A549 (cell line): Measurements from ENCODE around the gene NEGR1. TPM values are rescaled to one million over a fixed set of nuclear protein-coding genes. Genes with fewer than 3 reads are reported as not detected.

Experiments
- ATAC-seq, 2 experiments: fragments of 200-7000 bp in 1 of 2; fragments of >200 bp in 1 of 2; cut with Nextera tagmentation in 1 of 2; cut with Tn5 transposase in 1 of 2; 3 replicates each; pipeline versions ENCODE4 v1.8.0 to v1.9.1; 2018 to 2020; ENCODE audit warnings: mild to moderate bottlenecking in 1 of 2, moderate library complexity in 1 of 2
- CTCF ChIA-PET: fragments of 300-600 bp; sonication (Branson Sonifier 250); formaldehyde crosslinking; extraction: SDS; loops from one replicate; lab custom pipeline; 2021; ENCODE audit warnings: antibody characterized with exemption, inconsistent platforms; lab: Yijun Ruan, JAX
- POLR2A ChIA-PET: fragments of 350-600 bp; formaldehyde crosslinking; extraction: SDS; loops from one replicate; lab custom pipeline; 2021; ENCODE audit warnings: antibody characterized with exemption, inconsistent platforms; lab: Yijun Ruan, JAX
- DNase-seq, 2 experiments: peaks; one replicate each; pipeline versions ENCODE4 v3.0.0 to v3.0.0-alpha.2; 2011 to 2016; ENCODE audit warnings: low read depth in 1 of 2, low spot score in 1 of 2
- FAIRE-seq: peaks from 2 replicates; lab custom pipeline; 2011; peaks lifted over from hg19 to GRCh38; lab: Jason Lieb, UNC
- H3K27ac ChIP-seq, 2 experiments: fragments of >200 bp; sonication (Bioruptor Twin); formaldehyde crosslinking; 3 replicates each; pipeline ENCODE4 v1.5.1; 2016 to 2017
- H3K4me1 ChIP-seq: fragments of >200 bp; sonication (Bioruptor Twin); formaldehyde crosslinking; 3 replicates; pipeline ENCODE4 v1.6.1; 2016
- H3K4me2 ChIP-seq: fragments of >200 bp; sonication (Bioruptor Twin); formaldehyde crosslinking; 3 replicates; pipeline ENCODE4 v1.6.1; 2016
- H3K4me3 ChIP-seq: fragments of >200 bp; sonication (Bioruptor Twin); formaldehyde crosslinking; 3 replicates; pipeline ENCODE4 v1.5.1; 2016
- H3K9me3 ChIP-seq: fragments of >200 bp; sonication (Bioruptor Twin); formaldehyde crosslinking; 3 replicates; pipeline ENCODE4 v1.6.1; 2016
- BCL3 ChIP-seq: fragments of >200 bp; sonication (Bioruptor Twin); formaldehyde crosslinking; IDR thresholded peaks from 3 replicates; pipeline ENCODE4 v1.6.1; 2016
- CHD2 ChIP-seq: fragments of 150-350 bp; IDR thresholded peaks from 2 replicates; pipeline ENCODE4 v1.6.1; 2014; ENCODE audit warnings: low read length; ENCODE audit not compliant: partially characterized antibody
- E2F6 ChIP-seq: IDR thresholded peaks from 2 replicates; pipeline ENCODE4 v1.6.1; 2012; ENCODE audit warnings: low read depth, borderline replicate concordance
- EHMT2 ChIP-seq: fragments of 200-600 bp; sonication (generic); IDR thresholded peaks from 2 replicates; pipeline ENCODE4 v1.6.1; 2016; ENCODE audit warnings: antibody characterized with exemption, low read depth, mild to moderate bottlenecking, moderate library complexity
- ESRRA ChIP-seq: fragments of 150-350 bp; IDR thresholded peaks from 2 replicates; pipeline ENCODE4 v1.6.1; 2014; ENCODE audit warnings: mild to moderate bottlenecking, low read length, borderline replicate concordance
- FOSL2 ChIP-seq, 2 experiments: fragments of 450-650 bp in 1 of 2; fragments of >200 bp in 1 of 2; sonication (Bioruptor Twin) in 1 of 2; formaldehyde crosslinking; IDR thresholded peaks; 2 replicates each; pipeline versions ENCODE4 v1.5.0 to v1.6.1; 2016 to 2020; ENCODE audit warnings: mild to moderate bottlenecking in 1 of 2, moderate library complexity in 1 of 2
- FOXS1 ChIP-seq: fragments of 250-450 bp; sonication (Bioruptor Pico); IDR thresholded peaks from 2 replicates; pipeline ENCODE4 v1.5.0; 2020; ENCODE audit warnings: mild to moderate bottlenecking, moderate library complexity
- HOXA7 ChIP-seq: fragments of 250-450 bp; sonication (Bioruptor Pico); IDR thresholded peaks from 2 replicates; pipeline ENCODE4 v1.5.0; 2020; ENCODE audit warnings: mild to moderate bottlenecking, moderate library complexity
- JUN ChIP-seq, 2 experiments: fragments of >200 bp; sonication (Bioruptor Twin); formaldehyde crosslinking; IDR thresholded peaks; 2 replicates in 1 of 2; 3 replicates in 1 of 2; pipeline ENCODE4 v1.6.1; 2016 to 2017
- MAFK ChIP-seq: fragments of 450-650 bp; IDR thresholded peaks from 2 replicates; pipeline ENCODE4 v1.6.1; 2014; ENCODE audit not compliant: partially characterized antibody
- MAZ ChIP-seq: fragments of 150-350 bp; IDR thresholded peaks from 2 replicates; pipeline ENCODE4 v1.6.1; 2014; ENCODE audit warnings: antibody characterized with exemption, low read depth, low read length, borderline replicate concordance
- MYC ChIP-seq: IDR thresholded peaks from 2 replicates; pipeline ENCODE4 v1.6.1; 2012; ENCODE audit warnings: mild to moderate bottlenecking, inconsistent platforms, low read length, improper control_type of control experiment, borderline replicate concordance
- PHF8 ChIP-seq: fragments of 200-600 bp; sonication (generic); IDR thresholded peaks from 2 replicates; pipeline ENCODE4 v1.6.1; 2016; ENCODE audit warnings: low read depth, mild to moderate bottlenecking, antibody characterized with exemption, moderate library complexity, borderline replicate concordance
- RCOR1 ChIP-seq: fragments of 150-350 bp; IDR thresholded peaks from 2 replicates; pipeline ENCODE4 v1.6.1; 2014; ENCODE audit warnings: antibody characterized with exemption, low read length, low read depth
- RFX5 ChIP-seq: fragments of 450-650 bp; IDR thresholded peaks from 2 replicates; pipeline ENCODE4 v1.7.1; 2014; ENCODE audit warnings: antibody characterized with exemption, mild to moderate bottlenecking, moderate library complexity
- RNF2 ChIP-seq: fragments of 200-600 bp; sonication (generic); IDR thresholded peaks from 2 replicates; pipeline ENCODE4 v1.6.1; 2016; ENCODE audit warnings: low read depth, mild to moderate bottlenecking, antibody characterized with exemption, moderate library complexity, borderline replicate concordance
- SMC3 ChIP-seq: fragments of >200 bp; sonication (Bioruptor Twin); formaldehyde crosslinking; IDR thresholded peaks from 3 replicates; pipeline ENCODE4 v1.6.1; 2018; ENCODE audit warnings: inconsistent platforms
- SREBF2 ChIP-seq: fragments of 450-650 bp; IDR thresholded peaks from 2 replicates; pipeline ENCODE4 v1.6.1; 2014; ENCODE audit warnings: mild to moderate bottlenecking, moderate library complexity
- ZC3H11A ChIP-seq: fragments of 450-650 bp; IDR thresholded peaks from 2 replicates; pipeline ENCODE4 v1.6.1; 2014; ENCODE audit warnings: antibody characterized with exemption, mild to moderate bottlenecking
- ZFP36 ChIP-seq: fragments of 450-650 bp; IDR thresholded peaks from 2 replicates; pipeline ENCODE4 v1.6.1; 2014; ENCODE audit warnings: borderline replicate concordance; ENCODE audit not compliant: partially characterized antibody
- WGBS: methylation state at CpG from one replicate; pipeline ENCODE4 v1.1.6; 2017; ENCODE audit errors: missing lambda C conversion rate; 5-methylcytosine and 5-hydroxymethylcytosine counted together
- polyA plus RNA-seq, 4 experiments: library from polyadenylated mRNA; depleted of rRNA in 3 of 4; stranded (reverse); fragments of >200 nt; fragmentation: RNase III in 1 of 4; extraction: RNeasy Plus Mini Kit Qiagen cat#74134 plus additional on column Dnase treatment in 1 of 4; gene quantifications; 2 replicates in 3 of 4; 3 replicates in 1 of 4; pipeline ENCODE4 v1.2.3, GENCODE V29; 2011 to 2017
- TF ChIP-seq, protein P1 (sequence below): IDR thresholded peaks from 2 replicates; pipeline ENCODE4 v1.6.1; 2012
- TF ChIP-seq, protein P2 (sequence below): IDR thresholded peaks from 2 replicates; pipeline ENCODE4 v1.6.1; 2012
- TF ChIP-seq, protein P3 (sequence below): fragments of 250-450 bp; sonication (Bioruptor Pico); IDR thresholded peaks from 2 replicates; pipeline ENCODE4 v1.5.0; 2020; ENCODE audit warnings: low read depth, mild to moderate bottlenecking, moderate library complexity

NEGR1 gene
- polyA plus RNA-seq, 2 of the 4 experiments (the other 2 are of a cell fraction) = not detected

DNA sequence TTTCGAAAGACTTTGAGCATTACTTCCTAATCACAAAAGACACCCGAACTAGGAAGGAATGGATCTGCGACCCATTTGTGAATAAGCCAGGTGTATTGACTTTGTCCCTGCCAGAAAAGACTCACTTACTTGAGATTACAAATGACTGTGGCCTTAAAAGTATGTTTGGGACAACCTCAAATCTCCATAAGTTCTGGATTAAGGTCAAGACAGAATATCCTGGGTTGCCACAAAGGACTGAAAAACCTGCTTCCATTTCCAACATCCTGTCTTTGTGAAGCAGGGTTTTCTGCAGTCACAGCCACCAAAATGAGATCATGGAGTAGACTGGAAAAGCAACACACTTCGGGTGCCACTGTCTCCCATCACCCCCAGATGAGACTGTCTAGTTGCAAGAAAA is 664.1 kb downstream of the NEGR1 start:
- no peak for ATAC-seq
- TF ChIP-seq, protein P1, sequence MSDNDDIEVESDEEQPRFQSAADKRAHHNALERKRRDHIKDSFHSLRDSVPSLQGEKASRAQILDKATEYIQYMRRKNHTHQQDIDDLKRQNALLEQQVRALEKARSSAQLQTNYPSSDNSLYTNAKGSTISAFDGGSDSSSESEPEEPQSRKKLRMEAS = no peak
- TF ChIP-seq HOXA7 (no peak), EHMT2 (no peak)
- TF ChIP-seq, all 56 proteins: peak for 0
- Histone ChIP-seq H3K9me3 (no peaks in the 10 kb centered on the region), H3K4me2 (no peak overlapping the region), H3K4me3 (no peak overlapping the region), H3K4me1 (no peaks in the 10 kb centered on the region), H3K27ac (no peak overlapping the region)
- WGBS = 0% methylated on average over 4 of the region's 4 CpGs
- no peak for FAIRE-seq
- ChIA-PET CTCF (no interaction called here), POLR2A (no interaction called here)
- DNase-seq = no peak

GRCh38 chr1:71610476-71610875 is 671.9 kb downstream of the NEGR1 start:
- Histone ChIP-seq H3K4me3 (no peak overlapping the region), H3K4me2 (no peak overlapping the region), H3K9me3 (no peaks in the 10 kb centered on the region), H3K27ac (no peak overlapping the region), H3K4me1 (no peaks in the 10 kb centered on the region)
- ATAC-seq (no peak), DNase-seq (no peak), FAIRE-seq (no peak)
- TF ChIP-seq MYC = no peak
- ChIA-PET CTCF (no interaction called here), POLR2A (no interaction called here)
- 0% methylated on average over 1 of the region's 1 CpG for WGBS

GRCh38 chr1:71603044-71603776 is 679.1 kb downstream of the NEGR1 start:
- no peaks in the 10 kb centered on the region for H3K4me1 ChIP-seq
- TF ChIP-seq MAFK = peak; percentile 1
- TF ChIP-seq ZFP36 = no peak
- TF ChIP-seq, all 56 proteins: peak for 1
- DNase-seq = no peak
- FAIRE-seq = no peak
- POLR2A ChIA-PET = no interaction called here
- WGBS = 6% methylated on average over 3 of the region's 3 CpGs
- Histone ChIP-seq H3K27ac (no peak overlapping the region), H3K9me3 (no peaks in the 10 kb centered on the region), H3K4me2 (no peak overlapping the region), H3K4me3 (no peak overlapping the region)
- CTCF ChIA-PET = no interaction called here
- no peak for ATAC-seq

DNA sequence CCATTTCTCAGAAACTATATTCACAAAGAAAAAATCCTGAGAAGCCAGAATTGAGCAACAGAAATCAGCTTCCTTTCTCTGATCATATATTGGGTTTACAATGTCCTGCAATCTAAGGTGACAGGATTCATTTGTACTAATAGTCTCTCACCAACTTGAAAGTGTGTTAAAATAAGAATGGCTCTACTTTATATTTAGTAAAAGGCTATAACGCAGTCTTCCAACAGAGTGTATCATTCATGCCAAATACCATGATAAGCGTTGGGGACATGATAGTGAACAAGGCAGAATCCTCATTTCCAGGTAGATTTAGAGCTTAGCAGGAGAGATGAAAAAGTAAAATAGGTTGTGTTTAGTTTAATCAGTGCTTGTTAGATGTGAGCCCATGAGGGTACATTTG is 682.3 kb downstream of the NEGR1 start:
- ChIA-PET CTCF (no interaction called here), POLR2A (no interaction called here)
- no peak for FAIRE-seq
- Histone ChIP-seq H3K27ac (no peak overlapping the region), H3K4me2 (no peak overlapping the region), H3K9me3 (no peaks in the 10 kb centered on the region), H3K4me1 (no peaks in the 10 kb centered on the region), H3K4me3 (no peak overlapping the region)
- DNase-seq = no peak
- 4% methylated on average over 2 of the region's 2 CpGs for WGBS
- no peak for TF ChIP-seq ZC3H11A
- no peak for TF ChIP-seq CHD2
- TF ChIP-seq FOSL2 (IDR thresholded peaks at IDR 0.05) = no peak
- TF ChIP-seq FOSL2 (CRISPR knock-in tag; IDR thresholded peaks at IDR 0.05) = no peak
- TF ChIP-seq HOXA7 = no peak
- TF ChIP-seq E2F6 = no peak
- TF ChIP-seq, protein P2, sequence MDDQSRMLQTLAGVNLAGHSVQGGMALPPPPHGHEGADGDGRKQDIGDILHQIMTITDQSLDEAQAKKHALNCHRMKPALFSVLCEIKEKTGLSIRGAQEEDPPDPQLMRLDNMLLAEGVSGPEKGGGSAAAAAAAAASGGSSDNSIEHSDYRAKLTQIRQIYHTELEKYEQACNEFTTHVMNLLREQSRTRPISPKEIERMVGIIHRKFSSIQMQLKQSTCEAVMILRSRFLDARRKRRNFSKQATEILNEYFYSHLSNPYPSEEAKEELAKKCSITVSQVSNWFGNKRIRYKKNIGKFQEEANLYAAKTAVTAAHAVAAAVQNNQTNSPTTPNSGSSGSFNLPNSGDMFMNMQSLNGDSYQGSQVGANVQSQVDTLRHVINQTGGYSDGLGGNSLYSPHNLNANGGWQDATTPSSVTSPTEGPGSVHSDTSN = no peak
- no peak for TF ChIP-seq EHMT2
- no peak for TF ChIP-seq SREBF2
- no peak for TF ChIP-seq RCOR1
- TF ChIP-seq BCL3 = no peak
- TF ChIP-seq, protein P3, sequence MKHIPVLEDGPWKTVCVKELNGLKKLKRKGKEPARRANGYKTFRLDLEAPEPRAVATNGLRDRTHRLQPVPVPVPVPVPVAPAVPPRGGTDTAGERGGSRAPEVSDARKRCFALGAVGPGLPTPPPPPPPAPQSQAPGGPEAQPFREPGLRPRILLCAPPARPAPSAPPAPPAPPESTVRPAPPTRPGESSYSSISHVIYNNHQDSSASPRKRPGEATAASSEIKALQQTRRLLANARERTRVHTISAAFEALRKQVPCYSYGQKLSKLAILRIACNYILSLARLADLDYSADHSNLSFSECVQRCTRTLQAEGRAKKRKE (CRISPR knock-in tag) = no peak
- no peak for TF ChIP-seq ESRRA
- no peak for TF ChIP-seq JUN (IDR thresholded peaks at IDR 0.05)
- TF ChIP-seq RFX5 = no peak
- TF ChIP-seq PHF8 = no peak
- TF ChIP-seq RNF2 = no peak
- TF ChIP-seq FOXS1 = no peak
- TF ChIP-seq SMC3 = no peak
- no peak for TF ChIP-seq MAZ
- no peak for ATAC-seq
